ENCODE measurements around the gene ROBO1.

ROBO1 gene

GRCh38 chr3:79654019-79654418, 113.8 kb downstream of the ROBO1 start:
- no peak for DNase-seq (ENCODE audit: low spot score)
- CTCF ChIA-PET = no interaction called here
- POLR2A ChIA-PET (ENCODE audit: low non-redundant PET) = no interaction called here
- TF ChIP-seq CTCF (conservative IDR thresholded peaks at IDR 0.05; ENCODE audit: low read depth) = no peak
- no peak overlapping the region for H3K27ac ChIP-seq

DNA sequence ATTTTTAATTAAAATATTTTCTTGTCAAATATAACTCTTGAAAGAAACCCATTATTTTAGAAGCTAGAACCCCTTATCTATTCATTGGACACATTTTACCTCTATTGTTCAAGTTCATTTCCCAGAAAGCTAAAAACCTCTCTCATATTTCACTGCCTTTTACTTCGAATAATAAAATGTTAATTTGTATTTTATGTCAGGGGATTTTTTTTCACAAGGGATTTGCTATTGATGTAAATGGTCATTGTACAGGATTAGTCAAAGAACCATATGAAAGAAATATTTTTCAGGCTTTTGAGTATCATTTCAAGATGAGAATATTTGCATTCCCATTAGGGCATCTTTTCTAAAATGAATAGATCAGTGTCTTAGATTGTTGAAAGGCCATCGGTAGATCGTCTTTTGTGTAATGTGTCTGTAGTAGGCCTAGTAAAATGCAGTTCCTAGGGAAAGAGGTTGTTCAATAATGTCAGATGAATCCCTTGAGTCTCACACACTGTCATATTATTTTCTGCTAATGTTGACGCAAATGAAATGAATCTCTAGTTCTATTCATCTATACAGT, 114.5 kb downstream of the ROBO1 start:
- no peak for DNase-seq (ENCODE audit: low spot score)
- ChIA-PET POLR2A (ENCODE audit: low non-redundant PET) (no interaction called here), CTCF (no interaction called here)
- no peak for TF ChIP-seq CTCF (conservative IDR thresholded peaks at IDR 0.05; ENCODE audit: low read depth)
- no peak overlapping the region for H3K27ac ChIP-seq

GRCh38 chr3:79651536-79652065, 116.2 kb downstream of the ROBO1 start:
- POLR2A ChIA-PET (ENCODE audit: low non-redundant PET) = no interaction called here
- CTCF ChIA-PET = no interaction called here
- no peak for DNase-seq (ENCODE audit: low spot score)
- no peak for TF ChIP-seq CTCF (conservative IDR thresholded peaks at IDR 0.05; ENCODE audit: low read depth)
- H3K27ac ChIP-seq = no peak overlapping the region

DNA sequence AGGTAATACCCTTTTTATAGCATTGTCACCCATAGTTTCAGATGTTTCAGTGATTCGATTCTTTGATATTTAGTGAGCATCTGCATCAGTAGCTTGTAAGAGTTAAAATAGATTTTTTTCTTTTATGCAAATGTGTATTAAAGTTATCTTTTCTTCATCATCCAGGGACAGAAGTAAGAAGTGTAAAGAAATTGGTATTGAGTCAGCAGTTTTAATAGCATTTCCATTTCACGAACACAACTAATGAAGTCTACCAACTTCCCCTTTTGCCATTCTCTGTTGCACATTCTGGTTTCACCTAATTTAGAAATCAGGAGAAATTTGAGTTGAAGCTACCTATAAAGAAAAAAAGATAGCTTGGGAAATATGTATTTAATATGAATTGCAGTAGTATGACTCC, 127.9 kb downstream of the ROBO1 start:
- H3K27ac ChIP-seq = no peak overlapping the region
- no peak for TF ChIP-seq CTCF (conservative IDR thresholded peaks at IDR 0.05; ENCODE audit: low read depth)
- POLR2A ChIA-PET (ENCODE audit: low non-redundant PET) = no interaction called here
- CTCF ChIA-PET = no interaction called here
- DNase-seq (ENCODE audit: low spot score) = no peak

DNA sequence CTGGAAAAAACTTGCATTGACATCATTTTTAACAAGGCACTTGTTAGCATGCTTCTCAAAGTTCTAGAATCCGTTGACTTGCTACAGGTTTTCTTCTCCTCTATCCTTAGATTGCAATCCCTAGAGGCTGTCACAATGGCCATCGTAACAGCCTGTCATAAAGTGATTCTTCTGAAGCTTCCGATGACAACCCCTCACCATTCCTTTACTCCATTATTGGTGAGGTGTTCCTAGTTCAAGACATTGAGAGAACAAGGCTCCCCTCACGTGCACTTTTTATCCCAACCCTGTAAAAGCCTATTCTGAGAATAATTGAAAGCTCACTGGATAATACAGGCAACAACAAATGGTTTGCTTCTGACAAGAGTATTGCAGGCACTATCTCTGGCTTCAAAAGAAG, 131.4 kb downstream of the ROBO1 start:
- H3K27ac ChIP-seq = no peak overlapping the region
- no peak for TF ChIP-seq CTCF (conservative IDR thresholded peaks at IDR 0.05; ENCODE audit: low read depth)
- POLR2A ChIA-PET (ENCODE audit: low non-redundant PET) = no interaction called here
- CTCF ChIA-PET = no interaction called here
- DNase-seq (ENCODE audit: low spot score) = no peak

DNA sequence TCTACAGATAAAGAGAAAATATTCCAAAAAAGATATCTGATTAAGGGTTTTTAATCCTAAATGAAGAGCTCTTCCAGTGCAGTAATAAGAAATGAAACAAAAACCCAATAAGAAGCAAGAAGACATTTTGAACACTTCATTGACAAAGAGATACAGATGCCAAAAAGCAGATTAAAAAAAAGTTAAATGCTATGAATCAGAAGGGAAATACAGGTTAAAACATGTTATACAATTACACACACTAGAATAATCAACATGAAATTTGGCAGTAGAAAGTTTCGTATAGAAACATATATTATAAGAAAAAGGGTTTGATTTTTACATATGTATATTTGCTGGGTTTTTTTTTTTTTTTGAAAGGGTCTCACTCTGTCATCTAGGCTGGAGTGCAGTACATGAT, 135.0 kb downstream of the ROBO1 start:
- POLR2A ChIA-PET (ENCODE audit: low non-redundant PET) = no interaction called here
- H3K27ac ChIP-seq = no peak overlapping the region
- CTCF ChIA-PET = interaction anchor here (0.7 kb wide), 1 partner anchor 16 kb away, joined by 4 read pairs; no protein-coding TSS in a partner anchor
- no peak for TF ChIP-seq CTCF (conservative IDR thresholded peaks at IDR 0.05; ENCODE audit: low read depth)
- DNase-seq (ENCODE audit: low spot score) = no peak

Data from RWPE1 (cell line).